ENCODE measurements around the gene POFUT2.

POFUT2 gene, protein sequence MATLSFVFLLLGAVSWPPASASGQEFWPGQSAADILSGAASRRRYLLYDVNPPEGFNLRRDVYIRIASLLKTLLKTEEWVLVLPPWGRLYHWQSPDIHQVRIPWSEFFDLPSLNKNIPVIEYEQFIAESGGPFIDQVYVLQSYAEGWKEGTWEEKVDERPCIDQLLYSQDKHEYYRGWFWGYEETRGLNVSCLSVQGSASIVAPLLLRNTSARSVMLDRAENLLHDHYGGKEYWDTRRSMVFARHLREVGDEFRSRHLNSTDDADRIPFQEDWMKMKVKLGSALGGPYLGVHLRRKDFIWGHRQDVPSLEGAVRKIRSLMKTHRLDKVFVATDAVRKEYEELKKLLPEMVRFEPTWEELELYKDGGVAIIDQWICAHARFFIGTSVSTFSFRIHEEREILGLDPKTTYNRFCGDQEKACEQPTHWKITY

GRCh38 chr21:45287438-45288391 is at the start of gene POFUT2:
Gene POFUT2 (minus strand): TSS chr21:45287895. CDS start chr21:45287871, 24 bp downstream.
- DNase-seq: peak; percentile 98 to 99 (median 99)

DNA sequence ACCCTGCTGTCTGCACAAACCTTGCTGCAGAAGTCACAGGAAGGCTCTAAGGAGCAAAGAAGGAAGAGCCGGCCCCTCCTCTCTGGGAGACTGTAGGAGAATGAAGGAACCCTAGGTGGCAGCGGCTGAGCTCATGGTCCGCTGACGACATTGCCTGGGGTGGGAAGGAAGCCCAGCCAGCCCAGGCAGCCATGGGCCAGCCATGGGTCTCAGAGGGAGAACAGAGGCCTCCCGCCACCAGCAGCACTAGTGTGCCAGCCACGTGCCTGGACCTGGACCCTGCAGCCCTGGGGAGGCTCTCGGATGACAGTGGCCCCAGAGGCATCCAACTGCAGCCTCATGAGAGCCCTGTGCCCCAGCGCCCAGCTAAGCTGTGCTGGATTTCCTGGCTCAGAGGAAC is 49.2 kb upstream of the POFUT2 start:
- peak in 1 of 3 donors; percentile 13 for DNase-seq

GRCh38 chr21:45336535-45336810 is 48.8 kb upstream of the POFUT2 start:
- no peak for DNase-seq

DNA sequence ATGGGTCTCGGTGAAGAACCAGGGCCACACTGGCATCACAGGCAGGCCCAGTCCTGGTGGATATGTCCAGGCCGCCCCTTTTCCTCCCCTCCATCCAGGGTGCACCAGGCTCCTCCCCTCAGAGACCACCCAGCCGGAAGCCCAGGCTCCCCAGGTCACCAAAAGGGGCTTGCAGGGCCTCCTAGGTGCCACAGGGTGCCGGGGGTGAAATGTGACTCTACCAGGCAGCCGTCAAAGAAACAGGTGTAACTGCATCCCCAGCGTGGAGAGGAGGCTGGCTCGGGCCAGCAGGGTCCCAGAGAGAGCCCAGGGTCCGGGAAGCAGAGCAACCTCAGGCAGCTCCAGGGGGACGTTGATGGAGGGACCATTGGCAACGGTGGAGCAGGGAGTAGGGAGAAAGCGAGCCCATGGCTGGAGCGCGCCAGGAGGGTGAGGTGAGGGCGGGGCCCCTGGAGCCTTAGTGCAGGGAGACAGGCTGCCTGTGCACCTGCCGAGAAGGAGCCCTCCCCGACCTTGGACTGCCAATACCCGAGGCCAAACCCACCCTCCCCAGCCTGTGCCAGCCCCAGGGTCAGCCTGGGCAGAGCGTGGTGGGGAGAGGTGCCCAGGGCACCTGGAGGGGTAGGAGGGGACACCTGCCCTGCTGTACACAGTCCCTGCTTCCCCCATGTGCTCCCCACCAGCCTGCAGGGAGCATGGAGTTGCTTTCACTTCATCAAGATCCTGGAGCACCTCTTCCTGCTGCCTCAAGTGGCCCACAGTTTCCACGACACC is 48.3 kb upstream of the POFUT2 start:
- DNase-seq: no peak

GRCh38 chr21:45335151-45335760 is 47.6 kb upstream of the POFUT2 start:
- DNase-seq: no peak

- DNase-seq: no peak
These were observed 46.9 kb upstream of the POFUT2 start for GRCh38 chr21:45334591-45335081.

DNA sequence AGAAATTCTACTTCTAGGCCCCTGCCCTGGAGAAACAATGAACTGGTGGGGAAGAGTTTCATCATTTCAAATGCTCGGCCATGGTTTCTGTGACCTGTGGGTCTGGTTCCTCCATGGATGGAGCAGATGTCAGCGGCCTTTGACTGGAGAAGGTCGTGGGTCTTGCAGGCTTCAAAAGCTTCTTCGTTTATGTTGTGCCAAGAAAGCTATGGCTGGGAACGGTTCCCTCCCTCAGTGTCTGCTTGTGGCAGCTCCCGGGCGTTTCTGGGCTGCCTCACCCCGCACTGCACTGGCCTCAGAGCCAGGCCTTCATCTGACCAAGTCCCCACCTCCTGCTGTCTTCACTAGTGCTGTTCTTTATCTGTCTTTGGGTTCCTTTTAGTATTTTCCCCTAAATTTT is 46.4 kb upstream of the POFUT2 start:
- no peak for DNase-seq

GRCh38 chr21:45333583-45334121 is 46.0 kb upstream of the POFUT2 start:
- no peak for DNase-seq

GRCh38 chr21:45332981-45333582 is 45.4 kb upstream of the POFUT2 start:
- DNase-seq: no peak

- no peak for DNase-seq
These were observed 44.7 kb upstream of the POFUT2 start for GRCh38 chr21:45332415-45332814.

GRCh38 chr21:45331531-45332147 is 43.9 kb upstream of the POFUT2 start:
- DNase-seq: no peak

DNA sequence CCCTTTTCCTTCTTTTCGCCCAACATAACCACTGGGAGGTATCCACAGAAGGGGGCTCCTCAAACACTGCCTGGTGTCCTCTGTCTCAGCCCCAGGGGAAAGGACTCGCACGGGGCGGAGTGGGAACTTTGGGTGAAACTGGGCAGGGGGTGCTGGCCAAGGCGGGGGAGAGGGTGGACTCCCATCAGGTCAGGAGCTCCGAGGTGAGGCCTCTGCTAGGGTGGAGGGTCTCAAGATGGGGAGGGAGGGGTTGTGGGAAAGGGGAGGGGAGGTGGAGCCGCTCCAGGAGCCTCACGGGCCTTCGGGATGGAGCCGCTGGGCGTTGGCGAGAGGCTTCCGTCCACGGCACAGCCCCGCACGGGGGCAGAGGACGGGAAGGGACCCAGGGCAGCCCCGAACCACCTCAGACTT is 43.2 kb upstream of the POFUT2 start:
- no peak for DNase-seq

- no peak for DNase-seq
These were observed 42.5 kb upstream of the POFUT2 start for GRCh38 chr21:45330075-45330781.

DNA sequence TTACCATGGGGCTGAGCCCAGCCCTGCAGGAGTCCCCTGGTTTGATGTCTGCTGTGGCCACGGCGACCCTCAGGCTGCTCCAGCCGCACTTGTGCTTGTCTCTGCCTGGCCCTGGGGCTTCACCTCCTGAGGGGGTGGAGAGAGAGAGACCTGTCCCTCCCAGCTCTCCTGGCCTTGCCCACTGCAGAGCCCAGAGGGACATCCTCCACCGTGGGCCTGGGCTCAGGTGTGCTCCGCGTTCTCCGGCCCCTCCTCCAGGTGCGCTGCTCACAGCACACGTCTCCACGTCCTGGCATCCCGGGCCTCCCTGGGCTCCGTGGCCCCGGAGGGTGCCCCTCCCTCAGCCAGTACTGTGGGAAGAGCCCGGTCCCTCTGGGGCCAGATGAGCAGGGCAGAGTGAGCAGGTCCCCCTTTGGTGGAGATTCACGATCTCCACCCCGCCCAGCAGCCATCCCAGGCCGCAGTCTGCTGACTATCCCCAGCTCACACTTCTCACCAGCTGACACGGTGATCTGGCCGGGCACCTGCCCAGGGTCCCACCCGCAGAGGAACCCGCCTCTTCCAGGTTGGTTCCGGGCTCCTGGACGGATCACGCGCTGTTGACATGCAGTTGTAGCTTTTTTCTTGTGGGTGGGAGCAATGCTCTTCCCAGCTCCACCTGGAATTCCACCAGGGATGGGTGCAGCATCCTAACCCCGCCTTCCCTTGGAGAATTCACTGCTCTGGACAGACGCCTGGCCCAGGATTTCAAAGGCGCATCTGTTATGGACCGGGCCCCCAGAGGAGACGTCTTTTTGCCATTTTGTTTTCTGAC is 41.8 kb upstream of the POFUT2 start:
- DNase-seq: no peak

- DNase-seq: no peak
These were observed 40.8 kb upstream of the POFUT2 start for GRCh38 chr21:45328198-45329091.

DNA sequence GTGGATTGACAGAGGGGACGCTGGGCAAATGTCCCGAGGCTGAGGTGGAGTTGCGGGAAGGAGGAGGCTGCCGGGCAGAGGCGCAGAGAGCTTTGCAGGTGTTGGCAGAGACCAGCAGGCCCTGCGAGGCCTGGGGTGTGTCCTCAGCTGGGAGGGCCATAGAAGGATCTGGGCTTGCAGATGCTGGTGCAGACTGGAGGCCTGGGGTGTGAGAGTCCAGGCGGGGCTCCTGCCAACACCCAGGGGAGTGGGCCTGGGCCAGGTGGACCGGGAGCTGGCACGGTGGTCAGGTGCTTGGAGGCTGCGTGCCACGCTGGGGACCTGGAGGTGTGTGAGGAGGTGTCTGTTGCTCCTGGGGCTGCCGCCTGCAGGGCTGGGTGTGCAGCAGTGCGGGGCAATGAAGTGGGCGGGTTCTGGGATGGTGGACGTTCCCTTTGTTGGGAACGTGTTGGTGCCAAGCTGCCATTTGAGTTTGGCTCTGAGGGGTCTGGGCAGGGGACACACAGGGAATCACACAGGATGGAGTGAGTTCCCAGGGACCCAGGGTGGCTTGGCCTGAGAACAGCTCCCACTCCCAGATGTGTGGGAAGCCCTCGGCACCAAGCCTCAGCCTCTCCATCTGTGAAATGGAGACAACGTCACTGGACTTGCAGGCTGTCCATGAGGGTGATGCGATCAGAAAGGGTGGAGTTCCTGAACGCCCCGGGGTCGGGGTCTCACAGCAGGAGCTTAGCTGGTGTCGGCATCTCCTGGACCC is 39.9 kb upstream of the POFUT2 start:
- DNase-seq: no peak

DNA sequence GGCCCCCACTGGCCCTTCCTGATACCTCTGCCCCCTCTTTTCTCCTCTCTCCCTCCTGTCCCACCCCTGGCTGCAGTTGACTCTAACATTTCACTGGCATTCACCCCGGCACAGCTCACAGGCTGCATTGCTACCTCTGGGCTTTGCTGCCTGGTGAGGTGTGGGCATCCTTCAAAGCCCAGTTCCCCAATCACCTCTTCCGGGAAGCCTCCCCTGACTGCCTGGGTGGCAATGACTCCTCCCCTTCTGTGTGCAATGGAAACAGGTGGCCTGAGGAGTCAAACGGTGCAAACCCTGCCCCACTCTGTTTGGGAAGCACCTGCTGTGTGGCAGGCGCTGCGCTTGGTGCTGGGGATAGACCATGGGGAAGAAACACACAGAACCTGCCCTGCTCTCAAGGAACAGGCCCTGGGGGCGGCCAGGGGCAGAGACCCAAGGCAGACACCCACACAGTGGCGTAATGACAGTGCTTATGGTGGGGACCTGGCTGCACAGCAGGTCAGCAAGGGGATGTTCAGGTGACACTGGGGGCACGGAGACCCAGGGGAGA is 39.3 kb upstream of the POFUT2 start:
- no peak for DNase-seq
